ENCODE results near the gene ORC6.

Gene ORC6

GRCh38 chr16:46713634-46714033 lies 24.2 kb downstream of the ORC6 start:
- DNase-seq (ENCODE audit: low spot score in 2 of 2) = no peak
- Mint-ChIP-seq H3K4me3 (no peak overlapping the region), H3K27me3 (no peaks in the 10 kb centered on the region), H3K27ac (no peak overlapping the region), H3K4me1 (peaks cover 13% of the 10 kb centered on the region), H3K9me3 (no peaks in the 10 kb centered on the region), H3K36me3 (no peaks in the 10 kb centered on the region)
- ATAC-seq (ENCODE audit: low read depth) = no peak

- no peak overlapping the region for H3K27ac Mint-ChIP-seq
- ATAC-seq (ENCODE audit: low read depth) (no peak), DNase-seq (ENCODE audit: low spot score in 2 of 2) (no peak)
- H3K27me3 Mint-ChIP-seq = no peaks in the 10 kb centered on the region
- H3K4me3 Mint-ChIP-seq = no peak overlapping the region
- H3K4me1 Mint-ChIP-seq = peaks cover 13% of the 10 kb centered on the region
- H3K9me3 Mint-ChIP-seq = no peaks in the 10 kb centered on the region
- no peaks in the 10 kb centered on the region for H3K36me3 Mint-ChIP-seq
These were observed 25.5 kb downstream of the ORC6 start for GRCh38 chr16:46714797-46715591.

- H3K4me1 Mint-ChIP-seq = peaks cover 13% of the 10 kb centered on the region
- H3K9me3 Mint-ChIP-seq = no peaks in the 10 kb centered on the region
- no peaks in the 10 kb centered on the region for H3K36me3 Mint-ChIP-seq
- H3K27ac Mint-ChIP-seq = no peak overlapping the region
- ATAC-seq (ENCODE audit: low read depth) (no peak), DNase-seq (ENCODE audit: low spot score in 2 of 2) (no peak)
- no peaks in the 10 kb centered on the region for H3K27me3 Mint-ChIP-seq
- H3K4me3 Mint-ChIP-seq = no peak overlapping the region
These were observed 26.4 kb downstream of the ORC6 start for GRCh38 chr16:46715769-46716305.

- ATAC-seq (ENCODE audit: low read depth) (no peak), DNase-seq (ENCODE audit: low spot score in 2 of 2) (no peak)
- Mint-ChIP-seq H3K27me3 (no peaks in the 10 kb centered on the region), H3K4me3 (no peak overlapping the region), H3K27ac (no peak overlapping the region), H3K4me1 (peaks cover 10% of the 10 kb centered on the region), H3K9me3 (no peaks in the 10 kb centered on the region), H3K36me3 (no peaks in the 10 kb centered on the region)
These were observed 28.2 kb downstream of the ORC6 start for GRCh38 chr16:46717692-46718091.

- Mint-ChIP-seq H3K36me3 (no peaks in the 10 kb centered on the region), H3K27me3 (no peaks in the 10 kb centered on the region), H3K9me3 (no peaks in the 10 kb centered on the region), H3K4me3 (no peak overlapping the region), H3K27ac (no peak overlapping the region), H3K4me1 (peaks cover 5% of the 10 kb centered on the region)
- ATAC-seq (ENCODE audit: low read depth) = no peak
- no peak for DNase-seq (ENCODE audit: low spot score in 2 of 2)
These were observed 28.8 kb downstream of the ORC6 start for GRCh38 chr16:46718214-46718613.

- ATAC-seq (ENCODE audit: low read depth) (no peak), DNase-seq (ENCODE audit: low spot score in 2 of 2) (no peak)
- no peaks in the 10 kb centered on the region for H3K36me3 Mint-ChIP-seq
- H3K4me3 Mint-ChIP-seq = no peak overlapping the region
- no peaks in the 10 kb centered on the region for H3K4me1 Mint-ChIP-seq
- H3K27me3 Mint-ChIP-seq = no peaks in the 10 kb centered on the region
- H3K27ac Mint-ChIP-seq = no peak overlapping the region
- H3K9me3 Mint-ChIP-seq = no peaks in the 10 kb centered on the region
These were observed 30.1 kb downstream of the ORC6 start for GRCh38 chr16:46719528-46719927.

GRCh38 chr16:46720619-46721018 lies 31.2 kb downstream of the ORC6 start:
- Mint-ChIP-seq H3K9me3 (no peaks in the 10 kb centered on the region), H3K4me3 (no peak overlapping the region), H3K36me3 (no peaks in the 10 kb centered on the region), H3K27me3 (no peaks in the 10 kb centered on the region), H3K27ac (no peak overlapping the region), H3K4me1 (no peaks in the 10 kb centered on the region)
- ATAC-seq (ENCODE audit: low read depth) = no peak
- DNase-seq (ENCODE audit: low spot score in 2 of 2) = no peak

GRCh38 chr16:46721885-46722284 lies 32.4 kb downstream of the ORC6 start:
- peaks cover 2% of the 10 kb centered on the region for H3K36me3 Mint-ChIP-seq
- no peaks in the 10 kb centered on the region for H3K27me3 Mint-ChIP-seq
- H3K4me3 Mint-ChIP-seq = no peak overlapping the region
- H3K4me1 Mint-ChIP-seq = no peaks in the 10 kb centered on the region
- ATAC-seq (ENCODE audit: low read depth) (no peak), DNase-seq (ENCODE audit: low spot score in 2 of 2) (no peak)
- H3K27ac Mint-ChIP-seq = no peak overlapping the region
- peaks cover 3% of the 10 kb centered on the region for H3K9me3 Mint-ChIP-seq

GRCh38 chr16:46727184-46727583 lies 37.7 kb downstream of the ORC6 start:
- H3K27me3 Mint-ChIP-seq = no peaks in the 10 kb centered on the region
- H3K4me3 Mint-ChIP-seq = no peak overlapping the region
- ATAC-seq (ENCODE audit: low read depth) = no peak
- no peaks in the 10 kb centered on the region for H3K4me1 Mint-ChIP-seq
- peaks cover 3% of the 10 kb centered on the region for H3K9me3 Mint-ChIP-seq
- no peak for DNase-seq (ENCODE audit: low spot score in 2 of 2)
- H3K27ac Mint-ChIP-seq = no peak overlapping the region
- H3K36me3 Mint-ChIP-seq = peaks cover 2% of the 10 kb centered on the region

- Mint-ChIP-seq H3K36me3 (peaks cover 2% of the 10 kb centered on the region), H3K4me3 (no peak overlapping the region), H3K27ac (no peak overlapping the region), H3K27me3 (no peaks in the 10 kb centered on the region), H3K9me3 (peaks cover 3% of the 10 kb centered on the region), H3K4me1 (no peaks in the 10 kb centered on the region)
- no peak for ATAC-seq (ENCODE audit: low read depth)
- no peak for DNase-seq (ENCODE audit: low spot score in 2 of 2)
These were observed 38.2 kb downstream of the ORC6 start for GRCh38 chr16:46727630-46728029.

GRCh38 chr16:46728806-46729205 lies 39.3 kb downstream of the ORC6 start:
- Mint-ChIP-seq H3K9me3 (peaks cover 3% of the 10 kb centered on the region), H3K36me3 (peaks cover 2% of the 10 kb centered on the region), H3K27me3 (no peaks in the 10 kb centered on the region), H3K4me3 (no peak overlapping the region), H3K27ac (no peak overlapping the region), H3K4me1 (no peaks in the 10 kb centered on the region)
- no peak for ATAC-seq (ENCODE audit: low read depth)
- DNase-seq (ENCODE audit: low spot score in 2 of 2) = no peak

GRCh38 chr16:46729326-46729995 lies 40.0 kb downstream of the ORC6 start:
- H3K36me3 Mint-ChIP-seq = peaks cover 2% of the 10 kb centered on the region
- H3K27me3 Mint-ChIP-seq = no peaks in the 10 kb centered on the region
- DNase-seq (ENCODE audit: low spot score in 2 of 2) = no peak
- no peak overlapping the region for H3K27ac Mint-ChIP-seq
- H3K4me1 Mint-ChIP-seq = no peaks in the 10 kb centered on the region
- H3K4me3 Mint-ChIP-seq = no peak overlapping the region
- H3K9me3 Mint-ChIP-seq = peaks cover 3% of the 10 kb centered on the region
- no peak for ATAC-seq (ENCODE audit: low read depth)

GRCh38 chr16:46730126-46730525 lies 40.7 kb downstream of the ORC6 start:
- Mint-ChIP-seq H3K27ac (no peak overlapping the region), H3K9me3 (peaks cover 3% of the 10 kb centered on the region), H3K4me1 (no peaks in the 10 kb centered on the region), H3K27me3 (no peaks in the 10 kb centered on the region), H3K36me3 (peaks cover 2% of the 10 kb centered on the region), H3K4me3 (no peak overlapping the region)
- DNase-seq (ENCODE audit: low spot score in 2 of 2) (no peak), ATAC-seq (ENCODE audit: low read depth) (no peak)

GRCh38 chr16:46730801-46731690 lies 41.6 kb downstream of the ORC6 start:
- DNase-seq (ENCODE audit: low spot score in 2 of 2) = no peak
- no peaks in the 10 kb centered on the region for H3K4me1 Mint-ChIP-seq

More at GRCh38 chr16:46730801-46731690, 41.6 kb downstream of the ORC6 start:
- ATAC-seq (ENCODE audit: low read depth) = no peak
- Mint-ChIP-seq H3K9me3 (peaks cover 3% of the 10 kb centered on the region), H3K4me3 (no peak overlapping the region), H3K36me3 (peaks cover 2% of the 10 kb centered on the region), H3K27me3 (no peaks in the 10 kb centered on the region), H3K27ac (no peak overlapping the region)
